Neural cell (in vitro differentiated cells): Measurements from ENCODE around the gene ASB18. TPM values are rescaled to one million over a fixed set of nuclear protein-coding genes. Genes with fewer than 3 reads are reported as not detected.

Source experiments
- H2AFZ ChIP-seq: fragments of 200-600, 300-800 bp; sonication (generic), shearing (Covaris generic); 2 replicates; pipeline ENCODE4 v1.6.0; 2014; ENCODE audit warnings: low read depth, mild to moderate bottlenecking, antibody characterized with exemption, low read length, moderate library complexity
- H3F3A ChIP-seq: fragments of 200-600 bp; shearing (Covaris generic); 2 replicates; pipeline ENCODE4 v1.6.1; 2016; ENCODE audit warnings: mild to moderate bottlenecking, moderate library complexity, mixed read lengths, antibody characterized with exemption, low read length; ENCODE audit not compliant: insufficient read depth, poor library complexity, severe bottlenecking
- H3K27ac ChIP-seq: fragments of 200-600, 300-800 bp; sonication (generic), shearing (Covaris generic); 2 replicates; pipeline ENCODE4 v1.5.1; 2014; ENCODE audit warnings: mild to moderate bottlenecking, low read length, moderate library complexity
- H3K27me3 ChIP-seq: fragments of 300-800, 200-600 bp; sonication (generic), shearing (Covaris generic); 2 replicates; pipeline ENCODE4 v1.6.0; 2014; ENCODE audit warnings: mild to moderate bottlenecking, low read depth, low read length, moderate library complexity; ENCODE audit not compliant: insufficient read depth
- H3K36me3 ChIP-seq: fragments of 300-800, 200-600 bp; sonication (generic), shearing (Covaris generic); 2 replicates; pipeline ENCODE4 v1.5.1; 2014; ENCODE audit warnings: mild to moderate bottlenecking, antibody characterized with exemption, low read length, moderate library complexity; ENCODE audit not compliant: insufficient read depth
- H3K4me2 ChIP-seq: fragments of 300-800, 200-600 bp; sonication (generic), shearing (Covaris generic); 2 replicates; pipeline ENCODE4 v1.6.0; 2014; ENCODE audit warnings: mild to moderate bottlenecking, low read length
- H3K4me3 ChIP-seq: fragments of 300-800, 200-600 bp; sonication (generic), shearing (Covaris generic); 2 replicates; pipeline ENCODE4 v1.5.1; 2014; ENCODE audit warnings: mild to moderate bottlenecking, low read length, moderate library complexity
- H3K79me2 ChIP-seq: fragments of 200-600 bp; shearing (Covaris generic); replicated peaks from 2 replicates; pipeline ENCODE4 v1.6.0; 2014; ENCODE audit warnings: mild to moderate bottlenecking, low read length, moderate library complexity; ENCODE audit not compliant: insufficient read depth
- H3K9ac ChIP-seq: fragments of 300-800, 200-600 bp; sonication (generic), shearing (Covaris generic); 2 replicates; pipeline ENCODE4 v1.6.1; 2016; ENCODE audit warnings: mild to moderate bottlenecking, low read length, mixed read lengths
- H3K9me2 ChIP-seq: fragments of 200-600 bp; shearing (Covaris generic); 2 replicates; pipeline ENCODE4 v1.6.1; 2016; ENCODE audit warnings: mild to moderate bottlenecking, low read length, mixed read lengths; ENCODE audit not compliant: insufficient read depth
- H3K9me3 ChIP-seq: fragments of 200-600, 300-800 bp; sonication (generic), shearing (Covaris generic); 2 replicates; pipeline ENCODE4 v1.6.1; 2016; ENCODE audit warnings: mild to moderate bottlenecking, mixed run types, low read length, moderate library complexity, mixed read lengths
- H4K20me1 ChIP-seq: fragments of 200-600 bp; shearing (Covaris generic); 2 replicates; pipeline ENCODE4 v1.6.1; 2016; ENCODE audit warnings: mild to moderate bottlenecking, mixed run types; ENCODE audit not compliant: insufficient read depth
- EP300 ChIP-seq: fragments of 450-650 bp; conservative IDR thresholded peaks from 2 replicates; pipeline ENCODE4 v1.6.1; 2014; ENCODE audit warnings: antibody characterized with exemption, mild to moderate bottlenecking, moderate library complexity; ENCODE audit not compliant: poor library complexity, severe bottlenecking
- EZH2 ChIP-seq: fragments of 200-600, 300-800 bp; shearing (Covaris generic), sonication (generic); IDR thresholded peaks from 2 replicates; pipeline ENCODE4 v1.6.1; 2014; ENCODE audit warnings: antibody characterized with exemption, low read length, borderline replicate concordance, mild to moderate bottlenecking; ENCODE audit not compliant: insufficient read depth, poor library complexity, severe bottlenecking
- MXI1 ChIP-seq: fragments of 450-650 bp; conservative IDR thresholded peaks from 2 replicates; pipeline ENCODE4 v1.6.1; 2014; ENCODE audit warnings: antibody characterized with exemption, mild to moderate bottlenecking; ENCODE audit not compliant: poor library complexity, severe bottlenecking
- POLR2AphosphoS5 ChIP-seq: IDR thresholded peaks from 2 replicates; pipeline ENCODE4 v1.6.1; 2012
- RAD21 ChIP-seq: fragments of 450-650 bp; conservative IDR thresholded peaks from 2 replicates; pipeline ENCODE4 v1.6.1; 2014; ENCODE audit warnings: antibody characterized with exemption, mild to moderate bottlenecking, moderate library complexity
- REST ChIP-seq: IDR thresholded peaks from 2 replicates; pipeline ENCODE4 v1.6.1; 2012; ENCODE audit warnings: borderline replicate concordance
- SMC3 ChIP-seq: fragments of 450-650 bp; conservative IDR thresholded peaks from 2 replicates; pipeline ENCODE4 v1.6.1; 2014; ENCODE audit warnings: antibody characterized with exemption, mild to moderate bottlenecking, moderate library complexity; ENCODE audit not compliant: poor library complexity
- TAF1 ChIP-seq: IDR thresholded peaks from 2 replicates; pipeline ENCODE4 v1.6.1; 2012; ENCODE audit warnings: low read depth
- polyA plus RNA-seq: library from polyadenylated mRNA; depleted of rRNA; stranded (reverse); fragments of >200 nt; gene quantifications from 2 replicates; pipeline ENCODE4 v1.2.3, GENCODE V29; 2014
- TF ChIP-seq, protein P1 (sequence below): fragments of 450-650 bp; IDR thresholded peaks from 2 replicates; pipeline ENCODE4 v1.5.1; 2014; ENCODE audit warnings: antibody characterized with exemption, mild to moderate bottlenecking, moderate library complexity; ENCODE audit not compliant: poor library complexity, severe bottlenecking

The ASB18 gene
- polyA plus RNA-seq, 1 donor from 2014 or later: not detected

- Histone ChIP-seq H4K20me1 (no peaks in the 10 kb centered on the region), H3K79me2 (no peaks in the 10 kb centered on the region), H3K4me2 (no peak overlapping the region), H3K9me3 (no peaks in the 10 kb centered on the region), H2AFZ (no peak overlapping the region), H3K27me3 (peaks cover 100% of the 10 kb centered on the region), H3K4me3 (no peak overlapping the region), H3K9ac (no peak overlapping the region), H3K9me2 (no peaks in the 10 kb centered on the region), H3K27ac (no peak overlapping the region), H3F3A (no peaks in the 10 kb centered on the region), H3K36me3 (no peaks in the 10 kb centered on the region)
- TF ChIP-seq MXI1 (no peak), REST (no peak), POLR2AphosphoS5 (no peak), RAD21 (no peak), SMC3 (no peak), TAF1 (no peak), EP300 (no peak), EZH2 (no peak)
- TF ChIP-seq, protein P1, sequence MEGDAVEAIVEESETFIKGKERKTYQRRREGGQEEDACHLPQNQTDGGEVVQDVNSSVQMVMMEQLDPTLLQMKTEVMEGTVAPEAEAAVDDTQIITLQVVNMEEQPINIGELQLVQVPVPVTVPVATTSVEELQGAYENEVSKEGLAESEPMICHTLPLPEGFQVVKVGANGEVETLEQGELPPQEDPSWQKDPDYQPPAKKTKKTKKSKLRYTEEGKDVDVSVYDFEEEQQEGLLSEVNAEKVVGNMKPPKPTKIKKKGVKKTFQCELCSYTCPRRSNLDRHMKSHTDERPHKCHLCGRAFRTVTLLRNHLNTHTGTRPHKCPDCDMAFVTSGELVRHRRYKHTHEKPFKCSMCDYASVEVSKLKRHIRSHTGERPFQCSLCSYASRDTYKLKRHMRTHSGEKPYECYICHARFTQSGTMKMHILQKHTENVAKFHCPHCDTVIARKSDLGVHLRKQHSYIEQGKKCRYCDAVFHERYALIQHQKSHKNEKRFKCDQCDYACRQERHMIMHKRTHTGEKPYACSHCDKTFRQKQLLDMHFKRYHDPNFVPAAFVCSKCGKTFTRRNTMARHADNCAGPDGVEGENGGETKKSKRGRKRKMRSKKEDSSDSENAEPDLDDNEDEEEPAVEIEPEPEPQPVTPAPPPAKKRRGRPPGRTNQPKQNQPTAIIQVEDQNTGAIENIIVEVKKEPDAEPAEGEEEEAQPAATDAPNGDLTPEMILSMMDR: no peak
Observed at GRCh38 chr2:236161531-236161930, 102.7 kb downstream of the ASB18 start.

GRCh38 chr2:236161082-236161462, 103.1 kb downstream of the ASB18 start:
- TF ChIP-seq RAD21: no peak
- TF ChIP-seq EZH2: no peak
- no peak for TF ChIP-seq EP300
- TF ChIP-seq REST: no peak
- no peak for TF ChIP-seq POLR2AphosphoS5
- no peak for TF ChIP-seq SMC3
- TF ChIP-seq, protein P1: no peak
- no peak for TF ChIP-seq TAF1
- no peak for TF ChIP-seq MXI1
- no peaks in the 10 kb centered on the region for H3K9me3 ChIP-seq
- no peak overlapping the region for H3K4me3 ChIP-seq
- H2AFZ ChIP-seq: no peak overlapping the region
- H3K36me3 ChIP-seq: no peaks in the 10 kb centered on the region
- H3F3A ChIP-seq: no peaks in the 10 kb centered on the region
- H4K20me1 ChIP-seq: no peaks in the 10 kb centered on the region
- peaks cover 100% of the 10 kb centered on the region for H3K27me3 ChIP-seq
- H3K79me2 ChIP-seq: no peaks in the 10 kb centered on the region
- no peaks in the 10 kb centered on the region for H3K9me2 ChIP-seq
- no peak overlapping the region for H3K9ac ChIP-seq
- no peak overlapping the region for H3K4me2 ChIP-seq
- no peak overlapping the region for H3K27ac ChIP-seq
